ENCODE measurements around the gene VTI1A. TPM values are rescaled to one million over a fixed set of nuclear protein-coding genes. Genes with fewer than 3 reads are reported as not detected.

The VTI1A gene
- polyA plus RNA-seq, 1 donor: 17.2 TPM

- 92% methylated on average over 2 of the region's 11 CpGs for WGBS (ENCODE audit: insufficient coverage, low lambda C conversion rate)
- no peak for DNase-seq
- no peaks in the 10 kb centered on the region for H3K9me3 ChIP-seq (ENCODE audit: control insufficient read depth, low read depth, low read length)
- no peak overlapping the region for H3K27ac ChIP-seq (ENCODE audit: low read length)
- no peaks in the 10 kb centered on the region for H3K27me3 ChIP-seq (ENCODE audit: control insufficient read depth, insufficient read depth, low read length)
- H3K4me3 ChIP-seq (ENCODE audit: low read length): no peak overlapping the region
- no peaks in the 10 kb centered on the region for H3K36me3 ChIP-seq (ENCODE audit: control insufficient read depth, insufficient read depth, low read length)
- H3K4me1 ChIP-seq (ENCODE audit: control insufficient read depth, insufficient read depth, low read length): peaks cover 3% of the 10 kb centered on the region
Measured at GRCh38 chr10:112835217-112835715, 388.3 kb downstream of the VTI1A start.

GRCh38 chr10:112835944-112836451 is 389.0 kb downstream of the VTI1A start:
- no peak overlapping the region for H3K4me3 ChIP-seq (ENCODE audit: low read length)
- H3K27ac ChIP-seq (ENCODE audit: low read length): no peak overlapping the region
- no peak for DNase-seq
- H3K9me3 ChIP-seq (ENCODE audit: control insufficient read depth, low read depth, low read length): no peaks in the 10 kb centered on the region
- no peaks in the 10 kb centered on the region for H3K36me3 ChIP-seq (ENCODE audit: control insufficient read depth, insufficient read depth, low read length)
- H3K4me1 ChIP-seq (ENCODE audit: control insufficient read depth, insufficient read depth, low read length): peaks cover 3% of the 10 kb centered on the region
- H3K27me3 ChIP-seq (ENCODE audit: control insufficient read depth, insufficient read depth, low read length): no peaks in the 10 kb centered on the region
- no CpG with 5 or more reads among the region's 7 CpGs for WGBS (ENCODE audit: insufficient coverage, low lambda C conversion rate)

- peaks cover 20% of the 10 kb centered on the region for H3K4me1 ChIP-seq (ENCODE audit: control insufficient read depth, insufficient read depth, low read length)
- no peak overlapping the region for H3K27ac ChIP-seq (ENCODE audit: low read length)
- H3K27me3 ChIP-seq (ENCODE audit: control insufficient read depth, insufficient read depth, low read length): no peaks in the 10 kb centered on the region
- no peak overlapping the region for H3K4me3 ChIP-seq (ENCODE audit: low read length)
- DNase-seq: no peak
- no CpG with 5 or more reads among the region's 15 CpGs for WGBS (ENCODE audit: insufficient coverage, low lambda C conversion rate)
- no peaks in the 10 kb centered on the region for H3K36me3 ChIP-seq (ENCODE audit: control insufficient read depth, insufficient read depth, low read length)
- H3K9me3 ChIP-seq (ENCODE audit: control insufficient read depth, low read depth, low read length): no peaks in the 10 kb centered on the region
Measured at GRCh38 chr10:112838784-112839481, 391.9 kb downstream of the VTI1A start.

GRCh38 chr10:112839928-112840654 is 393.1 kb downstream of the VTI1A start:
- no peaks in the 10 kb centered on the region for H3K36me3 ChIP-seq (ENCODE audit: control insufficient read depth, insufficient read depth, low read length)
- DNase-seq: no peak
- no peaks in the 10 kb centered on the region for H3K9me3 ChIP-seq (ENCODE audit: control insufficient read depth, low read depth, low read length)
- H3K4me1 ChIP-seq (ENCODE audit: control insufficient read depth, insufficient read depth, low read length): peaks cover 23% of the 10 kb centered on the region
- H3K4me3 ChIP-seq (ENCODE audit: low read length): no peak overlapping the region
- no peak overlapping the region for H3K27ac ChIP-seq (ENCODE audit: low read length)
- 100% methylated on average over 1 of the region's 5 CpGs for WGBS (ENCODE audit: insufficient coverage, low lambda C conversion rate)
- no peaks in the 10 kb centered on the region for H3K27me3 ChIP-seq (ENCODE audit: control insufficient read depth, insufficient read depth, low read length)

- no peaks in the 10 kb centered on the region for H3K9me3 ChIP-seq (ENCODE audit: control insufficient read depth, low read depth, low read length)
- no peaks in the 10 kb centered on the region for H3K27me3 ChIP-seq (ENCODE audit: control insufficient read depth, insufficient read depth, low read length)
- H3K27ac ChIP-seq (ENCODE audit: low read length): no peak overlapping the region
- H3K36me3 ChIP-seq (ENCODE audit: control insufficient read depth, insufficient read depth, low read length): no peaks in the 10 kb centered on the region
- H3K4me1 ChIP-seq (ENCODE audit: control insufficient read depth, insufficient read depth, low read length): peaks cover 22% of the 10 kb centered on the region
- no peak for DNase-seq
- no peak overlapping the region for H3K4me3 ChIP-seq (ENCODE audit: low read length)
- no CpG with 5 or more reads among the region's 7 CpGs for WGBS (ENCODE audit: insufficient coverage, low lambda C conversion rate)
Measured at GRCh38 chr10:112841549-112841948, 394.5 kb downstream of the VTI1A start.

- Histone ChIP-seq H3K27ac (ENCODE audit: low read length) (peak overlapping the region; percentile 58), H3K27me3 (ENCODE audit: control insufficient read depth, insufficient read depth, low read length) (no peaks in the 10 kb centered on the region), H3K36me3 (ENCODE audit: control insufficient read depth, insufficient read depth, low read length) (no peaks in the 10 kb centered on the region), H3K9me3 (ENCODE audit: control insufficient read depth, low read depth, low read length) (peaks cover 7% of the 10 kb centered on the region), H3K4me1 (ENCODE audit: control insufficient read depth, insufficient read depth, low read length) (peaks cover 22% of the 10 kb centered on the region), H3K4me3 (ENCODE audit: low read length) (peak overlapping the region; percentile 24)
- WGBS (ENCODE audit: insufficient coverage, low lambda C conversion rate): no CpG with 5 or more reads among the region's 3 CpGs
- peak; percentile 38 to 74 for DNase-seq
Measured at GRCh38 chr10:112842832-112843360, 395.9 kb downstream of the VTI1A start.

GRCh38 chr10:112843623-112844022 is 396.6 kb downstream of the VTI1A start:
- H3K4me1 ChIP-seq (ENCODE audit: control insufficient read depth, insufficient read depth, low read length): peaks cover 22% of the 10 kb centered on the region
- H3K27ac ChIP-seq (ENCODE audit: low read length): peak overlapping the region; percentile 58
- no peak overlapping the region for H3K4me3 ChIP-seq (ENCODE audit: low read length)
- DNase-seq: peak; percentile 33
- H3K9me3 ChIP-seq (ENCODE audit: control insufficient read depth, low read depth, low read length): peaks cover 7% of the 10 kb centered on the region
- H3K36me3 ChIP-seq (ENCODE audit: control insufficient read depth, insufficient read depth, low read length): no peaks in the 10 kb centered on the region
- H3K27me3 ChIP-seq (ENCODE audit: control insufficient read depth, insufficient read depth, low read length): no peaks in the 10 kb centered on the region
- WGBS (ENCODE audit: insufficient coverage, low lambda C conversion rate): no CpG with 5 or more reads among the region's 3 CpGs

GRCh38 chr10:112844681-112845544 is 397.9 kb downstream of the VTI1A start:
- 95% methylated on average over 3 of the region's 27 CpGs for WGBS (ENCODE audit: insufficient coverage, low lambda C conversion rate)
- no peaks in the 10 kb centered on the region for H3K27me3 ChIP-seq (ENCODE audit: control insufficient read depth, insufficient read depth, low read length)
- peaks cover 22% of the 10 kb centered on the region for H3K4me1 ChIP-seq (ENCODE audit: control insufficient read depth, insufficient read depth, low read length)
- DNase-seq: no peak
- H3K27ac ChIP-seq (ENCODE audit: low read length): no peak overlapping the region
- H3K4me3 ChIP-seq (ENCODE audit: low read length): no peak overlapping the region
- H3K36me3 ChIP-seq (ENCODE audit: control insufficient read depth, insufficient read depth, low read length): no peaks in the 10 kb centered on the region
- peaks cover 7% of the 10 kb centered on the region for H3K9me3 ChIP-seq (ENCODE audit: control insufficient read depth, low read depth, low read length)

- Histone ChIP-seq H3K36me3 (ENCODE audit: control insufficient read depth, insufficient read depth, low read length) (no peaks in the 10 kb centered on the region), H3K9me3 (ENCODE audit: control insufficient read depth, low read depth, low read length) (peaks cover 7% of the 10 kb centered on the region), H3K4me1 (ENCODE audit: control insufficient read depth, insufficient read depth, low read length) (peaks cover 15% of the 10 kb centered on the region), H3K4me3 (ENCODE audit: low read length) (no peak overlapping the region), H3K27me3 (ENCODE audit: control insufficient read depth, insufficient read depth, low read length) (no peaks in the 10 kb centered on the region), H3K27ac (ENCODE audit: low read length) (no peak overlapping the region)
- no CpG with 5 or more reads among the region's 2 CpGs for WGBS (ENCODE audit: insufficient coverage, low lambda C conversion rate)
- DNase-seq: no peak
Measured at GRCh38 chr10:112847778-112848177, 400.8 kb downstream of the VTI1A start.

- Histone ChIP-seq H3K4me3 (ENCODE audit: low read length) (no peak overlapping the region), H3K27ac (ENCODE audit: low read length) (no peak overlapping the region), H3K27me3 (ENCODE audit: control insufficient read depth, insufficient read depth, low read length) (no peaks in the 10 kb centered on the region), H3K4me1 (ENCODE audit: control insufficient read depth, insufficient read depth, low read length) (peaks cover 11% of the 10 kb centered on the region), H3K9me3 (ENCODE audit: control insufficient read depth, low read depth, low read length) (peaks cover 7% of the 10 kb centered on the region), H3K36me3 (ENCODE audit: control insufficient read depth, insufficient read depth, low read length) (no peaks in the 10 kb centered on the region)
- no peak for DNase-seq
- WGBS (ENCODE audit: insufficient coverage, low lambda C conversion rate): no CpG with 5 or more reads among the region's 2 CpGs
Measured at GRCh38 chr10:112848228-112848627, 401.2 kb downstream of the VTI1A start.
